ENCODE measurements around the gene MISP.

DNA sequence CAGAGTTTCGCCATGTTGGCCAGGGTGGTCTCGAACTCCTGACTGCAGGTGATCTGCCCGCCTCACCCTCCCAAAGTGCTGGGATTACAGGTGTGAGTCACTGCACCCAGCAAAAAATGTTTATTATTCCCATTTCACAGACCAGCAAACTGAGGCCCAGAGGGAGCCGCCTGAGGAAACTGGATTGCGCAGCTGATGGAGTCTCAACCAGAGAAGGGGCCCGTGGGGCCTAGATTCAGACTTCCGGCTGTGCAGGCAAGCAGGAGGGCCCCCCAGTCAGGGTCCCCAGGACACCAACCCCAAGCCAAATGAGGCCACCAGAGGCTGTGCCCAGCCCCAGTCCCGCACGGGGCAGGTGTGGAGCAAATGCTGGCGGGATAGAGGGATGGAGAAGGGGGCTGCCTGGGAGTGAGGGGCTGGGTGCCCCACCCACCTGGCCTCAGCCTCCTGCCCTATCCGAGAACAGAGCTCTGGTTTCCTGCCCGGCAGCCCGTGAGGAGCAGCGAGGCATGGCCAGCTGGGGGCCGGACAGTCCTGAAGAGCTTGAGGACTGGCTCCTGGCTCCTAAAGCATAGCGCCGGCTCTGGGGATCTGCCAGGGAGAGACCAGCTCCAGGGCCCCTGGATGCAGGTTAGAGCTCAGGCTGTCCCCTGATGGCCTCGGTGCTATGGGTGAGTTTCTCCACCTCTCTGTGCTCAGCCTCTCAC is 22.0 kb downstream of the MISP start:
- TF ChIP-seq, protein P1, sequence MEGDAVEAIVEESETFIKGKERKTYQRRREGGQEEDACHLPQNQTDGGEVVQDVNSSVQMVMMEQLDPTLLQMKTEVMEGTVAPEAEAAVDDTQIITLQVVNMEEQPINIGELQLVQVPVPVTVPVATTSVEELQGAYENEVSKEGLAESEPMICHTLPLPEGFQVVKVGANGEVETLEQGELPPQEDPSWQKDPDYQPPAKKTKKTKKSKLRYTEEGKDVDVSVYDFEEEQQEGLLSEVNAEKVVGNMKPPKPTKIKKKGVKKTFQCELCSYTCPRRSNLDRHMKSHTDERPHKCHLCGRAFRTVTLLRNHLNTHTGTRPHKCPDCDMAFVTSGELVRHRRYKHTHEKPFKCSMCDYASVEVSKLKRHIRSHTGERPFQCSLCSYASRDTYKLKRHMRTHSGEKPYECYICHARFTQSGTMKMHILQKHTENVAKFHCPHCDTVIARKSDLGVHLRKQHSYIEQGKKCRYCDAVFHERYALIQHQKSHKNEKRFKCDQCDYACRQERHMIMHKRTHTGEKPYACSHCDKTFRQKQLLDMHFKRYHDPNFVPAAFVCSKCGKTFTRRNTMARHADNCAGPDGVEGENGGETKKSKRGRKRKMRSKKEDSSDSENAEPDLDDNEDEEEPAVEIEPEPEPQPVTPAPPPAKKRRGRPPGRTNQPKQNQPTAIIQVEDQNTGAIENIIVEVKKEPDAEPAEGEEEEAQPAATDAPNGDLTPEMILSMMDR (IDR thresholded peaks at IDR 0.05), result no peak
- no peak for TF ChIP-seq EZH2 (IDR thresholded peaks at IDR 0.05; ENCODE audit: borderline replicate concordance, insufficient read depth, low read depth, low read length, poor library complexity, severe bottlenecking)
